ENCODE results near the gene EFR3B.

- TF ChIP-seq RORB (CRISPR knock-in tag; IDR thresholded peaks at IDR 0.05) (no peak), RELA (CRISPR knock-in tag; IDR thresholded peaks at IDR 0.05; ENCODE audit: borderline replicate concordance) (no peak), ELF4 (CRISPR knock-in tag; IDR thresholded peaks at IDR 0.05; ENCODE audit: low read depth) (no peak), ZBTB21 (CRISPR knock-in tag; IDR thresholded peaks at IDR 0.05; ENCODE audit: borderline replicate concordance) (no peak), CREB1 (CRISPR knock-in tag; IDR thresholded peaks at IDR 0.05) (no peak), ESRRA (CRISPR knock-in tag; IDR thresholded peaks at IDR 0.05; ENCODE audit: borderline replicate concordance) (no peak), NFYB (CRISPR knock-in tag; conservative IDR thresholded peaks at IDR 0.05; ENCODE audit: low read depth) (no peak), ATF1 (CRISPR knock-in tag; IDR thresholded peaks at IDR 0.05) (no peak), GABPB1 (CRISPR knock-in tag; IDR thresholded peaks at IDR 0.05) (no peak), ATF3 (CRISPR knock-in tag; conservative IDR thresholded peaks at IDR 0.05) (no peak), MAX (CRISPR knock-in tag; IDR thresholded peaks at IDR 0.05) (no peak)
- TF ChIP-seq, protein P1, sequence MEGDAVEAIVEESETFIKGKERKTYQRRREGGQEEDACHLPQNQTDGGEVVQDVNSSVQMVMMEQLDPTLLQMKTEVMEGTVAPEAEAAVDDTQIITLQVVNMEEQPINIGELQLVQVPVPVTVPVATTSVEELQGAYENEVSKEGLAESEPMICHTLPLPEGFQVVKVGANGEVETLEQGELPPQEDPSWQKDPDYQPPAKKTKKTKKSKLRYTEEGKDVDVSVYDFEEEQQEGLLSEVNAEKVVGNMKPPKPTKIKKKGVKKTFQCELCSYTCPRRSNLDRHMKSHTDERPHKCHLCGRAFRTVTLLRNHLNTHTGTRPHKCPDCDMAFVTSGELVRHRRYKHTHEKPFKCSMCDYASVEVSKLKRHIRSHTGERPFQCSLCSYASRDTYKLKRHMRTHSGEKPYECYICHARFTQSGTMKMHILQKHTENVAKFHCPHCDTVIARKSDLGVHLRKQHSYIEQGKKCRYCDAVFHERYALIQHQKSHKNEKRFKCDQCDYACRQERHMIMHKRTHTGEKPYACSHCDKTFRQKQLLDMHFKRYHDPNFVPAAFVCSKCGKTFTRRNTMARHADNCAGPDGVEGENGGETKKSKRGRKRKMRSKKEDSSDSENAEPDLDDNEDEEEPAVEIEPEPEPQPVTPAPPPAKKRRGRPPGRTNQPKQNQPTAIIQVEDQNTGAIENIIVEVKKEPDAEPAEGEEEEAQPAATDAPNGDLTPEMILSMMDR (IDR thresholded peaks at IDR 0.05) = no peak
- TF ChIP-seq, protein P2, sequence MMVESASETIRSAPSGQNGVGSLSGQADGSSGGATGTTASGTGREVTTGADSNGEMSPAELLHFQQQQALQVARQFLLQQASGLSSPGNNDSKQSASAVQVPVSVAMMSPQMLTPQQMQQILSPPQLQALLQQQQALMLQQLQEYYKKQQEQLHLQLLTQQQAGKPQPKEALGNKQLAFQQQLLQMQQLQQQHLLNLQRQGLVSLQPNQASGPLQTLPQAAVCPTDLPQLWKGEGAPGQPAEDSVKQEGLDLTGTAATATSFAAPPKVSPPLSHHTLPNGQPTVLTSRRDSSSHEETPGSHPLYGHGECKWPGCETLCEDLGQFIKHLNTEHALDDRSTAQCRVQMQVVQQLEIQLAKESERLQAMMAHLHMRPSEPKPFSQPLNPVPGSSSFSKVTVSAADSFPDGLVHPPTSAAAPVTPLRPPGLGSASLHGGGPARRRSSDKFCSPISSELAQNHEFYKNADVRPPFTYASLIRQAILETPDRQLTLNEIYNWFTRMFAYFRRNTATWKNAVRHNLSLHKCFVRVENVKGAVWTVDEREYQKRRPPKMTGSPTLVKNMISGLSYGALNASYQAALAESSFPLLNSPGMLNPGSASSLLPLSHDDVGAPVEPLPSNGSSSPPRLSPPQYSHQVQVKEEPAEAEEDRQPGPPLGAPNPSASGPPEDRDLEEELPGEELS (CRISPR knock-in tag; IDR thresholded peaks at IDR 0.05) = no peak
- TF ChIP-seq, protein P3, sequence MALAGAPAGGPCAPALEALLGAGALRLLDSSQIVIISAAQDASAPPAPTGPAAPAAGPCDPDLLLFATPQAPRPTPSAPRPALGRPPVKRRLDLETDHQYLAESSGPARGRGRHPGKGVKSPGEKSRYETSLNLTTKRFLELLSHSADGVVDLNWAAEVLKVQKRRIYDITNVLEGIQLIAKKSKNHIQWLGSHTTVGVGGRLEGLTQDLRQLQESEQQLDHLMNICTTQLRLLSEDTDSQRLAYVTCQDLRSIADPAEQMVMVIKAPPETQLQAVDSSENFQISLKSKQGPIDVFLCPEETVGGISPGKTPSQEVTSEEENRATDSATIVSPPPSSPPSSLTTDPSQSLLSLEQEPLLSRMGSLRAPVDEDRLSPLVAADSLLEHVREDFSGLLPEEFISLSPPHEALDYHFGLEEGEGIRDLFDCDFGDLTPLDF (CRISPR knock-in tag; IDR thresholded peaks at IDR 0.05) = no peak
Observed at GRCh38 chr2:25173719-25174118, 131.8 kb downstream of the EFR3B start.

Measured in WTC11 (cell line).